GM12878 (cell line): ENCODE measurements around the gene NRXN3. TPM values are rescaled to one million over a fixed set of nuclear protein-coding genes. Genes with fewer than 3 reads are reported as not detected.

ENCODE experiments used
- ATAC-seq: fragments of 200-7000 bp; cut with Tn5 transposase; 3 replicates; pipeline ENCODE4 v1.9.1; 2020; ENCODE audit warnings: mild to moderate bottlenecking, moderate library complexity
- BruUV-seq: library from RNA; stranded (reverse); fragments of 400-500 nt; replicated peaks from 2 replicates; lab custom pipeline; 2021; lab: Mats Ljungman, UMichigan
- CTCF ChIA-PET: fragments of 300-600 bp; sonication (Branson Sonifier 250); formaldehyde crosslinking; extraction: SDS; loops from one replicate; lab custom pipeline; 2021; ENCODE audit warnings: inconsistent platforms; lab: Yijun Ruan, JAX
- POLR2A ChIA-PET: fragments of 350-600 bp; formaldehyde crosslinking; extraction: SDS; loops from one replicate; lab custom pipeline; 2021; ENCODE audit warnings: inconsistent platforms; lab: Charles Lee
- RAD21 ChIA-PET: fragments of 300-600 bp; sonication (Branson Sonifier 250); formaldehyde crosslinking; loops from one replicate; lab custom pipeline; 2023; ENCODE audit warnings: antibody characterized with exemption; ENCODE audit not compliant: unreplicated experiment; lab: Charles Lee
- SMC1A ChIA-PET: fragments of 300-600 bp; sonication (Branson Sonifier 250); formaldehyde crosslinking; loops from one replicate; lab custom pipeline; 2023; ENCODE audit not compliant: unreplicated experiment, uncharacterized antibody; lab: Charles Lee
- DNase-seq: peaks from one replicate; pipeline ENCODE4 v3.0.0-alpha.2; 2011; ENCODE audit warnings: low read depth, low spot score
- FAIRE-seq: peaks from 3 replicates; lab custom pipeline; 2011; peaks lifted over from hg19 to GRCh38; lab: Jason Lieb, UNC
- H2AFZ ChIP-seq: 2 replicates; pipeline ENCODE4 v1.6.0; 2011; ENCODE audit warnings: low read depth, low read length, control low read depth; ENCODE audit not compliant: control insufficient read depth
- H3K27ac ChIP-seq: 2 replicates; pipeline ENCODE4 v1.5.1; 2011; ENCODE audit warnings: control low read depth; ENCODE audit not compliant: control insufficient read depth, insufficient read depth
- H3K27me3 ChIP-seq, 2 experiments: replicated peaks in 1 of 2; 2 replicates each; pipeline versions ENCODE4 v1.6.0 to v1.6.1; 2011; ENCODE audit warnings: low read length in 1 of 2; ENCODE audit not compliant: control insufficient read depth in 2 of 2, insufficient read depth in 2 of 2
- H3K36me3 ChIP-seq, 2 experiments: 2 replicates each; pipeline ENCODE4 v1.5.1; 2011; ENCODE audit warnings: low read length in 1 of 2; ENCODE audit not compliant: control insufficient read depth in 2 of 2, insufficient read depth in 2 of 2
- H3K4me1 ChIP-seq: 2 replicates; pipeline ENCODE4 v1.6.1; 2011; ENCODE audit warnings: mild to moderate bottlenecking, low read length, moderate library complexity, mixed read lengths; ENCODE audit not compliant: control insufficient read depth, insufficient read depth
- H3K4me2 ChIP-seq: 2 replicates; pipeline ENCODE4 v1.6.0; 2011; ENCODE audit warnings: control low read depth; ENCODE audit not compliant: control insufficient read depth, insufficient read depth
- H3K4me3 ChIP-seq: fragments of 200-600 bp; sonication (generic); 2 replicates; pipeline ENCODE4 v1.5.1; 2016
- H3K79me2 ChIP-seq: 2 replicates; pipeline ENCODE4 v1.6.0; 2011; ENCODE audit warnings: low read length; ENCODE audit not compliant: control insufficient read depth, insufficient read depth
- H3K9ac ChIP-seq: 2 replicates; pipeline ENCODE4 v1.8.0; 2011; ENCODE audit warnings: low read length, control low read depth, mixed read lengths; ENCODE audit not compliant: control insufficient read depth, insufficient read depth
- H3K9me3 ChIP-seq: replicated peaks from 3 replicates; pipeline ENCODE4 v1.5.1; 2011; ENCODE audit warnings: mild to moderate bottlenecking, low read length; ENCODE audit not compliant: control insufficient read depth, insufficient read depth
- H4K20me1 ChIP-seq: 2 replicates; pipeline ENCODE4 v1.6.0; 2011; ENCODE audit not compliant: control insufficient read depth, insufficient read depth
- BCL11A ChIP-seq: IDR thresholded peaks from 2 replicates; pipeline ENCODE4 v1.6.1; 2011; ENCODE audit warnings: low read depth, low read length
- ELK1 ChIP-seq: IDR thresholded peaks from 2 replicates; pipeline ENCODE4 v1.6.1; 2012; ENCODE audit warnings: low read depth, low read length, improper control_type of control experiment
- IRF4 ChIP-seq: IDR thresholded peaks from 2 replicates; pipeline ENCODE4 v1.6.1; 2011; ENCODE audit warnings: low read depth, low read length
- IRF5 ChIP-seq: fragments of 450-650 bp; IDR thresholded peaks from 2 replicates; pipeline ENCODE4 v1.6.1; 2017; ENCODE audit warnings: borderline replicate concordance
- JUND ChIP-seq: IDR thresholded peaks from 2 replicates; pipeline ENCODE4 v1.6.1; 2012; ENCODE audit warnings: low read depth, mild to moderate bottlenecking, low read length, improper control_type of control experiment, moderate library complexity
- MTA3 ChIP-seq: IDR thresholded peaks from 2 replicates; pipeline ENCODE4 v1.6.1; 2012; ENCODE audit warnings: low read length, inconsistent platforms, borderline replicate concordance
- MXI1 ChIP-seq: fragments of 150-350 bp; IDR thresholded peaks from 2 replicates; pipeline ENCODE4 v1.6.1; 2011; ENCODE audit warnings: low read depth, mild to moderate bottlenecking, inconsistent platforms, low read length, improper control_type of control experiment
- ZNF217 ChIP-seq: fragments of 450-650 bp; IDR thresholded peaks from 2 replicates; pipeline ENCODE4 v1.6.1; 2017; ENCODE audit warnings: antibody characterized with exemption, mild to moderate bottlenecking
- WGBS: methylation state at CpG from one replicate; pipeline ENCODE4 v1.1.6; 2016; ENCODE audit warnings: low lambda C conversion rate; ENCODE audit not compliant: insufficient replicate concordance, insufficient coverage; ENCODE audit errors: missing lambda C conversion rate; 5-methylcytosine and 5-hydroxymethylcytosine counted together
- in situ Hi-C: fragments of 300-500 bp; cut with MboI; formaldehyde crosslinking; loops from 9 replicates; pipeline ENCODE4 v1.14.3; 2018; ENCODE audit warnings: mixed read lengths
- intact Hi-C: fragments of 100-400 bp; cut with micrococcal nuclease; formaldehyde crosslinking; loops from one replicate; pipeline ENCODE4 v1.14.2; 2022; ENCODE audit not compliant: unreplicated experiment
- polyA plus RNA-seq, 11 experiments: library from polyadenylated mRNA; depleted of rRNA in 4 of 11; unstranded in 6 of 11; stranded (reverse) in 5 of 11; fragments of >200 nt; fragmentation: Nextera tagmentation in 4 of 11; fragmentation: Illumina TruSeq in 1 of 11; extraction: Ambion mirVana in 4 of 11; extraction: Trizol in 1 of 11; gene quantifications; 1 replicate in 1 of 11; 2 replicates in 10 of 11; pipeline versions ENCODE4 v1.2.1 to v1.2.3, GENCODE V29; 2011 to 2016; ENCODE audit warnings: inconsistent platforms in 2 of 11, missing spikeins in 2 of 11, low read depth in 1 of 11
- total RNA-seq, 4 experiments: library from RNA; depleted of rRNA in 3 of 4; stranded (reverse); fragments of >200 nt in 3 of 4; fragmentation: Illumina TruSeq in 1 of 4; extraction: Trizol in 1 of 4; gene quantifications; 2 replicates each; pipeline versions ENCODE4 v1.2.1 to v1.2.3, GENCODE V29; 2013 to 2021

Gene NRXN3
- total and polyA plus RNA-seq, 10 of the 15 experiments (the other 5 are each of a cell fraction or from before 2014, with no cell fraction given): 0.52 to 3.3 (median 1.4) TPM

- H4K20me1 ChIP-seq: no peaks in the 10 kb centered on the region
- ChIA-PET POLR2A (no interaction called here), CTCF (no interaction called here), RAD21 (no interaction called here), SMC1A (no interaction called here)
- FAIRE-seq: no peak
- H3K36me3 ChIP-seq: no peaks in the 10 kb centered on the region
- in situ Hi-C loops (no loop called here), intact Hi-C loops (no loop called here)
- no peaks in the 10 kb centered on the region for H3K4me1 ChIP-seq
- H3K79me2 ChIP-seq: no peaks in the 10 kb centered on the region
- H3K4me3 ChIP-seq: no peak overlapping the region
- H3K9ac ChIP-seq: no peak overlapping the region
- H3K27me3 ChIP-seq: no peaks in the 10 kb centered on the region
- H3K4me2 ChIP-seq: no peak overlapping the region
- no peak for TF ChIP-seq BCL11A
- TF ChIP-seq MXI1: no peak
- no peak for TF ChIP-seq IRF5
- no peak for TF ChIP-seq JUND
- TF ChIP-seq ZNF217: no peak
- TF ChIP-seq ELK1: no peak
- no peak for TF ChIP-seq MTA3
- no peak for TF ChIP-seq IRF4
- H3K9me3 ChIP-seq: no peaks in the 10 kb centered on the region
- 24% methylated on average over 4 of the region's 4 CpGs for WGBS
- BruUV-seq: no TSS peak
- no peak overlapping the region for H2AFZ ChIP-seq
- no peak for ATAC-seq
- no peak for DNase-seq
- no peak overlapping the region for H3K27ac ChIP-seq
Observed at GRCh38 chr14:79580906-79581305, 1410.7 kb downstream of the NRXN3 start.
